Thymus (tissue), 11 donors: ENCODE results near the gene CFAP97. TPM values are rescaled to one million over a fixed set of nuclear protein-coding genes. Genes with fewer than 3 reads are reported as not detected.

ENCODE experiments used
- DNase-seq, 9 donors: peaks; one replicate each; pipeline ENCODE4 v3.0.0-alpha.2; 2013; ENCODE audit warnings: low spot score in 9 of 9, low read depth in 6 of 9, missing footprints in 1 of 9
- H3K27ac ChIP-seq, 2 donors: one replicate each; pipeline ENCODE4 v1.5.1; 2013; ENCODE audit warnings: control low read depth in 1 of 2, low read depth in 1 of 2, low read length in 1 of 2, mild to moderate bottlenecking in 1 of 2, moderate library complexity in 1 of 2
- H3K27me3 ChIP-seq, 2 donors: one replicate each; pipeline ENCODE4 v1.5.1; 2013; ENCODE audit warnings: low read length in 1 of 2; ENCODE audit not compliant: control insufficient read depth in 2 of 2, insufficient read depth in 1 of 2
- H3K36me3 ChIP-seq, 2 donors: one replicate each; pipeline ENCODE4 v1.5.1; 2013; ENCODE audit warnings: low read length in 1 of 2, mild to moderate bottlenecking in 1 of 2, moderate library complexity in 1 of 2; ENCODE audit not compliant: control insufficient read depth in 2 of 2, insufficient read depth in 2 of 2
- H3K4me1 ChIP-seq, 2 donors: one replicate each; pipeline ENCODE4 v1.5.1; 2013; ENCODE audit warnings: low read length in 2 of 2; ENCODE audit not compliant: control insufficient read depth in 2 of 2, insufficient read depth in 2 of 2
- H3K4me3 ChIP-seq, 2 donors: one replicate each; pipeline ENCODE4 v1.5.1; 2013; ENCODE audit warnings: low read length in 2 of 2, control low read depth in 1 of 2, mild to moderate bottlenecking in 1 of 2
- H3K9me3 ChIP-seq, 2 donors: one replicate each; pipeline ENCODE4 v1.5.1; 2013; ENCODE audit warnings: low read length in 1 of 2, mild to moderate bottlenecking in 1 of 2; ENCODE audit not compliant: control insufficient read depth in 2 of 2, insufficient read depth in 1 of 2
- WGBS: extraction: QIAGEN DNeasy Blood & Tissue Kit; methylation state at CpG from one replicate; pipeline ENCODE4 v1.1.7; 2013; 5-methylcytosine and 5-hydroxymethylcytosine counted together
- polyA plus RNA-seq: library from polyadenylated mRNA; stranded (reverse); fragments of 200-250 nt; gene quantifications from one replicate; pipeline ENCODE4 v1.2.3, GENCODE V29; 2013
- total RNA-seq: library from RNA; stranded (reverse); fragments of 120-200 nt; gene quantifications from one replicate; pipeline ENCODE4 v1.2.4, GENCODE V29; 2013
- donor health status: healthy.

Gene CFAP97
- total and polyA plus RNA-seq, 2 donors = 9.5 to 12.8 TPM

DNA sequence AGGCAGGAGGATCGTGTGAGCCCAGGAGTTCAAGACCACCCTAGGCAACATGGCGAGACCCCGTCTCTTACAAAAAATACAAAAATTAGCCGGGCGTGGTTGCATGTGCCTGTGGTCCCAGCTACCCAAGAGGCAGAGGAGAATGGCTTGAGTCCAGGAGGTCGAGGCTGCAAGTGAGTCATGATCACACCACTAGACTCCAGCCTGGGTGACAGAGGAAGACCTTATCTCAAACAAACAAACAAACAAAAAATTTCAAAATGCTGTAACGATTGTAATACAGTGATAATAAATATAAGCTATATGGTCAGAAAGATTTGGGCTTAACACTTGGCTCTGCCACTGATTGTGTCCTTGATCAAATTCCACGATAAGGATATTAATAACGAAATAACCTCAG lies 36.6 kb downstream of the CFAP97 start:
- no peak for DNase-seq
- no peak overlapping the region for H3K27ac ChIP-seq
- H3K9me3 ChIP-seq = peaks cover 0 to 2% of the 10 kb centered on the region in 2 donors
- no peak overlapping the region for H3K4me3 ChIP-seq
- peaks cover 0 to 6% of the 10 kb centered on the region in 2 donors for H3K36me3 ChIP-seq
- 98% methylated on average over 9 of the region's 9 CpGs for WGBS
- peaks cover 5% of the 10 kb centered on the region in 2 donors for H3K4me1 ChIP-seq
- H3K27me3 ChIP-seq = peaks cover 13 to 42% of the 10 kb centered on the region in 2 donors

DNA sequence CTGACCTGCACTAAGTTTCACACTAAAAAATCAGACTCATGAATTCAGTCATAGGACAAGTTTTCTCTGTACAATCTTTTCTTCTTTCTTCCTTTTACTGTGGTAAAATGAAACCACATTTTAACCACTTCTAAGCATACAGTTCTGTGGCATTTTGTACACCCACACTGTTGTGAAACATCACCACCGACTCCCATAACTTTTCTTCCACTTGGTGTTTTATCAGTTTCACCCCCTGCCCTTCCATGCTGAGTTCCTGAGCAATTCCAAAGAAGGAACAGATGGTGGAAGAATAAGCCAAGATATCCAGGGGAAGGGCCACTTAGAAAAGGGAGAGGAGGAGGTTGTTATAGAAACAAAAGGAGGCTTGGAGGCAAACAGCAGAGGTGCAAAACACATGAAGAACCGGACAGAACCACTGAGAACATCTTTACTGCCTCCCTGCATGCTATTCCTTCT lies 38.2 kb downstream of the CFAP97 start:
- DNase-seq = peak in 8 of 9 donors; percentile 32 to 90 (median 60)
- Histone ChIP-seq H3K27me3 (peaks cover 13 to 45% of the 10 kb centered on the region in 2 donors), H3K36me3 (peaks cover 0 to 6% of the 10 kb centered on the region in 2 donors), H3K4me3 (no peak overlapping the region), H3K9me3 (peaks cover 0 to 2% of the 10 kb centered on the region in 2 donors), H3K4me1 (peaks cover 5% of the 10 kb centered on the region in 2 donors), H3K27ac (no peak overlapping the region)
- WGBS = 42% methylated on average over 2 of the region's 2 CpGs

DNA sequence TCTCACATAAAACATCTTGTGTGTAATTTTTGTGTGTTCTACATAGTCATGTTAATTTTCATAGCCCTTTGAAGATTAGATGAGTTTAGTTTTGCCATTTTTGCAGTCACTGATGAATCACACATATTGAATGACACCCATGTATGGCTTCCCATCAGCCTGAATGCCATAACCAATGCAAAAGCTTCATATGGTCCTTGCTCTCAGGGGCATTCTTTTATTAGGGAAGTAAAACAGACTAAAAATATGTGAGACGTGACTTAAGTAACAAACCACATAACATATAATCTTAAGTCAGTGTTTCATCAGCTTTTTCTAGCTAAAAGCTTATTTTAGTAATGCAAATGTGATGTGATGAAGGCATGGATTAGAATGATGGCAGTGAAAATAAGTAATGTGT lies 52.5 kb downstream of the CFAP97 start:
- no peak for DNase-seq
- Histone ChIP-seq H3K9me3 (no peaks in the 10 kb centered on the region), H3K4me1 (no peaks in the 10 kb centered on the region), H3K27ac (no peak overlapping the region), H3K36me3 (no peaks in the 10 kb centered on the region), H3K27me3 (peaks cover 0 to 3% of the 10 kb centered on the region in 2 donors), H3K4me3 (no peak overlapping the region)
- 95% methylated on average over 1 of the region's 1 CpG for WGBS

DNA sequence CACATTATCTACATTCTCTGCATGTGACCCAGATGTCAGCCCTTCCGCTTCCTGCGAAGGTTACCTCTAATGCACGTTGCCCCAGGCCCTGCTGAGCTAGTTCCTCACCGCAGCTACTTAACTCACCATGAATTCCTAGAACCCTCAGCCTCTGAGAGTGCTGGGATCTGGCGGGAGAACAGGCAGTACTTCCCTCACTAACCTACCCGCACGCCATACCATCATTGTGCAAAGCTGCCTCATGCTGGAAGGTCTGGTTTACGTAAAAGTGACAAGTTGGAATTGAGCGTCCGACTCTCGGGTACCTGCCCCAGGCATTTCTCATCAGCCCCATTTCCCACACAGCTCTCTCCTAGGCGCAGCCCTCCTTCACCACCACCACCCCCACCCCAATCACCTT lies 54.4 kb downstream of the CFAP97 start:
- no peaks in the 10 kb centered on the region for H3K4me1 ChIP-seq
- WGBS = 98% methylated on average over 12 of the region's 12 CpGs
- H3K27me3 ChIP-seq = peaks cover 5 to 17% of the 10 kb centered on the region in 2 donors
- H3K9me3 ChIP-seq = no peaks in the 10 kb centered on the region
- H3K27ac ChIP-seq = no peak overlapping the region
- H3K4me3 ChIP-seq = no peak overlapping the region
- DNase-seq = no peak
- H3K36me3 ChIP-seq = no peaks in the 10 kb centered on the region

DNA sequence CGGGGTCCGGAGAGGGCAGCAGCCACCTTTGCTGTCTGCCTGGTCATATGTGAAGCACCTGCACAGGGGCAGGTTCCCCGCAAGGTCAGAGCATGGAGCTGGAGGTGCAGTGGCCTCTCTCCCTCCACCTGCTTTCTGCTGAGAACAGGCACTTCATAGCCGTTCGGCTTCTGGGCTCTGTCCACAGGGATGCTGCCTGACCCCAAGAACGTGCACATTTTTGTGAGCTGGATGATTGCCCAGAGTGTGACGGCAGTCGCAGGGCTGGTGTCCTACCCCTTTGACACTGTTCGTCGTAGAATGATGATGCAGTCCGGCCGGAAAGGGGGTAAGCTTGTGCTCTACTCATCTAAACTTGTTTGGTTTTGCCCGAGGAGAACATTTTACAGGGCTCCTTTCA lies 58.2 kb downstream of the CFAP97 start:
- H3K27ac ChIP-seq = no peak overlapping the region
- WGBS = 95% methylated on average over 13 of the region's 13 CpGs
- H3K36me3 ChIP-seq = no peaks in the 10 kb centered on the region
- peaks cover 25 to 51% of the 10 kb centered on the region in 2 donors for H3K27me3 ChIP-seq
- no peaks in the 10 kb centered on the region for H3K9me3 ChIP-seq
- H3K4me3 ChIP-seq = no peak overlapping the region
- no peak for DNase-seq
- peaks cover 2 to 6% of the 10 kb centered on the region in 2 donors for H3K4me1 ChIP-seq

DNA sequence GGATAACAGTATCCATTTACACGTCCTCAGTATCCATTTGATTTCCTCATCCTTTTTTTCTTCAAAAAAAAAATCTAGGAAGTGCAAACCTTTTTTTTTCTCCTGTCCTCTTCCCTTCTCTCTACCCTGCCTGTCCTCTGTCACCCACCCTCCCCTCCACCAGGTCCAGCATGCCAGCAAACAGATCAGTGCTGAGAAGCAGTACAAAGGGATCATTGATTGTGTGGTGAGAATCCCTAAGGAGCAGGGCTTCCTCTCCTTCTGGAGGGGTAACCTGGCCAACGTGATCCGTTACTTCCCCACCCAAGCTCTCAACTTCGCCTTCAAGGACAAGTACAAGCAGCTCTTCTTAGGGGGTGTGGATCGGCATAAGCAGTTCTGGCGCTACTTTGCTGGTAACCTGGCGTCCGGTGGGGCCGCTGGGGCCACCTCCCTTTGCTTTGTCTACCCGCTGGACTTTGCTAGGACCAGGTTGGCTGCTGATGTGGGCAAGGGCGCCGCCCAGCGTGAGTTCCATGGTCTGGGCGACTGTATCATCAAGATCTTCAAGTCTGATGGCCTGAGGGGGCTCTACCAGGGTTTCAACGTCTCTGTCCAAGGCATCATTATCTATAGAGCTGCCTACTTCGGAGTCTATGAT lies 59.1 kb downstream of the CFAP97 start:
- Histone ChIP-seq H3K27me3 (peaks cover 25 to 54% of the 10 kb centered on the region in 2 donors), H3K9me3 (no peaks in the 10 kb centered on the region), H3K36me3 (no peaks in the 10 kb centered on the region), H3K4me1 (peaks cover 2 to 6% of the 10 kb centered on the region in 2 donors), H3K27ac (no peak overlapping the region), H3K4me3 (no peak overlapping the region)
- 97% methylated on average over 16 of the region's 16 CpGs for WGBS
- no peak for DNase-seq

DNA sequence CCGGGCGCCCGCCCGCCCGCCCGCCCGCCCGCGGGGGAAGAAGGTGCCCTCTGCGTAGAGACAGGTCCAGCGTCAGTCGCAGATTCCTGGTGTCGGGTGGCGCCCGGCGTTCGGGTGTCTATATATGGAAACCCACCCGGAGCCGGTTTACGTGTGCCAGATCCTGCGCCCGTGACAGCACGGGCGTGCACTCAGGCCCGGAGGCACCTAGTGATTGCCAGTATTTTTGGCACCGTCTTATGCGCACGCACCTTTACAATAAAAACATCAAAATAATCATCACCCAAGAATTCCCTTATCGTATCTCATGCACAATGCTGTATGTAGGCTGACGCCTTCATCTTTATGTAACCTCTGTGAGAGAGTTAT lies 60.2 kb downstream of the CFAP97 start:
- peaks cover 2 to 6% of the 10 kb centered on the region in 2 donors for H3K4me1 ChIP-seq
- no peak overlapping the region for H3K27ac ChIP-seq
- peak overlapping the region; percentile 19 to 65 for H3K4me3 ChIP-seq
- H3K36me3 ChIP-seq = no peaks in the 10 kb centered on the region
- H3K9me3 ChIP-seq = no peaks in the 10 kb centered on the region
- H3K27me3 ChIP-seq = peaks cover 25 to 61% of the 10 kb centered on the region in 2 donors
- DNase-seq = peak in 2 of 9 donors; percentile 11 to 39
- 3% methylated on average over 30 of the region's 30 CpGs for WGBS

DNA sequence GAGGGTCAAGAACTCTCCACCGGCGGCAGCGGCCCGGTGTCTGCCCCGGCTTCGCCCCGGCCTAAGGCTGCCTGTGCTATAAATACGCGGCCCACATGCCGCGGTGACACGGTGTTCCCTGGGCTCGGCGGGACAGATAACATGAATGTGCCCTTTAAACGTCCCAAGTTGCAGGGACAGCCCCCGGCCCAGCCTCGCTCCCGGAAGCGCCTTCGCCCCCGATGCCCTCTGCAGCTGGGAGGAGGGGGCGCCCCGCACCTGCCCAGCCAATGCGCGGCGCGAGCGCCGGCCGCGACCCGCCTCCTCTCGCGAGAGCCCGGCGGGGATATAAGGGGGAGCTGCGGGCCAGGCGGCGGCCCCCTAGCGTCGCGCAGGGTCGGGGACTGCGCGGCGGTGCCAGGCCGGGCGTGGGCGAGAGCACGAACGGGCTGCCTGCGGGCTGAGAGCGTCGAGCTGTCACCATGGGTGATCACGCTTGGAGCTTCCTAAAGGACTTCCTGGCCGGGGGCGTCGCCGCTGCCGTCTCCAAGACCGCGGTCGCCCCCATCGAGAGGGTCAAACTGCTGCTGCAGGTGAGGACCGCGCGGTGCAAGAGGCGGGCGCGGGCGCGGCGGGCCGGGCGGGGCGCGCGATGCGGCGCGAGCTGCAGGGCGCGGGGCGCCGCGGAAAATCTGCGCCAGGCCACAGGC lies 60.7 kb downstream of the CFAP97 start, which contains the start of gene SLC25A4:
Gene SLC25A4, plus strand, starts transcription at position 355 of the 689 bp plus-strand sequence. Its CDS starts 107 bp downstream, at position 462.
- WGBS = under 1% methylated on average over 87 of the region's 87 CpGs
- Histone ChIP-seq H3K36me3 (no peaks in the 10 kb centered on the region), H3K27me3 (peaks cover 25 to 64% of the 10 kb centered on the region in 2 donors), H3K4me3 (peak within 1 kb of the TSS; percentile 56 to 65), H3K27ac (no peak within 1 kb of the TSS), H3K4me1 (peaks cover 2 to 6% of the 10 kb centered on the region in 2 donors), H3K9me3 (no peaks in the 10 kb centered on the region)
- DNase-seq = peak; percentile 38 to 90 (median 74)

DNA sequence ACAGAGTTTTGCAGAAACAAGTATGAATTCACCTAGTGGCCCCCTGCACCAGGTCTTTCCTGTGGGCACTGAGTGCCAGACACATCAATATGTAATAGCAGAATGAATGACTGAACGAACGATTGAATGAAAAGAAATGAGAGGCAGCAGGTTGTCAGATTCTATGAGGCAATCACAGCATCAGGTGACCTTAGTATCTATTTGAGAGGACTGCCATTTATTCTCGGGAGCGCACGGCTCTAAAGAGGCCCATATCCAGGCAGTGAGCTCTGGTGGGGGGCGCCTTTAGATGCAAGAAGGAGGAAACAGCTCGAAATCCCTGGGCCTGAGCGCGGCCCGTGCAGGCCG lies 61.3 kb downstream of the CFAP97 start:
- Histone ChIP-seq H3K9me3 (no peaks in the 10 kb centered on the region), H3K27ac (no peak overlapping the region), H3K4me1 (peaks cover 2 to 6% of the 10 kb centered on the region in 2 donors), H3K36me3 (no peaks in the 10 kb centered on the region), H3K4me3 (peak overlapping the region; percentile 56 to 65), H3K27me3 (peaks cover 25 to 67% of the 10 kb centered on the region in 2 donors)
- 16% methylated on average over 11 of the region's 11 CpGs for WGBS
- peak in 1 of 9 donors; percentile 13 for DNase-seq
